CD4-positive, alpha-beta T cell treated with Interleukin-12 subunit alpha and Interleukin-12 subunit beta, for 1 hour (primary cell): ENCODE data around the gene FOXI1.
"Not testable (repeated sequence)": the region's sequence is repeated elsewhere in the genome, so short reads cannot be mapped to it uniquely, and the experiment has no call there.

Source experiments
- DNase-seq: peaks from one replicate; pipeline ENCODE4 v3.0.0-alpha.2; 2020

The FOXI1 gene

GRCh38 chr5:170132269-170132975, 26.7 kb downstream of the FOXI1 start:
- DNase-seq: no peak

DNA sequence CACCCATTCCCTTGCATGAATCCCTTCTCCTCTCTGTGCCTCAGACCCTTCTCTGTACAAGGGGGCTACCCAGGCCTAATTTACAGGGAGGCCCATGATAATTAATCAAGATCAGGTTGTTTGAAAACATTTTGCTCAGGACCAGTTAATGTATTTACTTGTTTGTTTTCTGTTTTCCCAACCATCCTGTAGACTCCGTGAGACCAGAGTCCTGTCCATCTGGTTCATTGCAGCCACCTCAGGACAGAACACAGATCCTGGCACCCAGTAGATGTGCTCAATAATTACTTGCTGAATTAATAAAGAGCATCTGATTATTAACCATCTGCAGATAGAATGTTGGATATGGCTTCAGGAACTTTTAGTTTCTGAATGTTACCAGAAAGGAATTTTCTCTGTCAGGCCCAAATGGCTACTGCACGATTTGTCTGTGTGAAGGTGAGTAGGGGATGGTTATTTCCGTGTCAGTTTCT, 27.3 kb downstream of the FOXI1 start:
- no peak for DNase-seq

DNA sequence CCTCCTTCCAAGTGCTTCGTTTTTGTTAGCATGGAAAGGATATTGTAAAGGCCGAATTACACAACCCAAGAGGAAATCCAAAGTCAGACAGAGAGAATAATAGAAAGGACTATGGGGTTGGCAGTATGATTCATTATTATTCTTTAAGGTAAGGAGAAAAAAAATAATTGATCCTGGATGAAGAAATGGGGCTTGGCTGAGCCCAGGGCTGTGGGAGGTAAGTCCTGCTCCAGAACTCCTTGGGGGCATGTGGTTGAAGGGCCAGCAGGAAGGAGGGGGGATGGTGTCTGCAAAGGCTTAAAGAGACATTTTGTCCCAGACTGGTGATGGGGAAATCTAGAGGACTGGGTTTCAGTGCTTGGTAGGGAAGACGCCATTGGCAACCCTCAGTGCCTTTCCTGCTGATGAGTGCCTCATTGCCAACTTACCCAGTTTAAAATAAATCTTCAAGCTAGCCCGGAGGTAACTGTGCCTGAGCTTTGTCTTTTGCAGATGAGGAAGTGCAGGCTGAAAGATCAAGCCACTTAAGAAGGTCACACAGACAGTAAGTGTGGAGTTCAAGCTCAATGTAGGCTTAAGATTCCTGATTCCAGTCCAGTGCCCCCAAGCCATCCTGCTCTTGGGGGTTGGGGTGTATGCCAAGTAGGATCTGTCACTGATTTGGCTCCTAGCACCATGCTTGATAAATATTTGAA, 30.2 kb downstream of the FOXI1 start:
- no peak for DNase-seq

DNA sequence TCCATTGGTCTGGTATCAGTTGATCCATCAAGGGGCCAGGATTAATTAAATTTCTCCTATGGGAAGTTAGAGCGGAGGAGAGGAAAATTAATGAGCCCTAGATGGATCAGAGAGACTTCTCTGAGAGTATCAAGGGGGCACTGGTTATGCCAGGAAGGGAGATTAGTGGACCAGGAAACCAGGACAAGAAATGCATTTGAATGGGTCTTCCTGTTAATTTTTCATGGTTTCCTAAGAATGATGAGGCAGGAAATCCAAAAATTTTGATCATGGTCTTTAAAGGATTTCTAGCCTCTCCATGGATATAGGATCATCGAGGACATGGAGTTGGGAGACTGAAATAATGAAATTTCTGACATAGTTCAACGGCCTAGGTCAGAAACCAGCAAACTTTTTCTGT, 30.8 kb downstream of the FOXI1 start:
- DNase-seq: no peak

DNA sequence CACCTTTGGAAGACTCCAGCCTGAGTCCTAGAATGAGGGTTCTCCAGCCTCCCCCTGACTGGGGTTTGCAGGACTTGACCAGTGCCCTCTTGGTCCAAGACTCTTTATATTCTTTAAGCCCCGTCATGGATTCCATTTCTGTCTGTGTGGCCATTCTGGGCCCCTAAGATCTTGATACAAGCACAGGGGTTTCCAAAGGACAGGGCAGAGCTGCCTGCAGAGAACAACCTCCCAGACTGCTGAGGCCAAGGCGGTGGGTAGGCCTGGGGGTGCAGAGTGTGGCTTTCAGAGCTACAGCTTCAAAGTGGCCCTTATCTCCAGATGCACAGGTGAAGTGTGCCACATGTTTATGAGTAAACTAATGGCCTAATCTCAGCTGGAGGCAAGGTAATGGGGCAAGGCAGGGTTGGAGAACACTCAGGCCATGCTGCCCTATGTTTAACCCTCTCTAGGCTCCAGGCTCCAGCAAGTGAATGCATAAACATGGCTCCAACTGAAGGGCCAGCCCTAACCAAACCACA, 32.1 kb downstream of the FOXI1 start:
- no peak for DNase-seq

DNA sequence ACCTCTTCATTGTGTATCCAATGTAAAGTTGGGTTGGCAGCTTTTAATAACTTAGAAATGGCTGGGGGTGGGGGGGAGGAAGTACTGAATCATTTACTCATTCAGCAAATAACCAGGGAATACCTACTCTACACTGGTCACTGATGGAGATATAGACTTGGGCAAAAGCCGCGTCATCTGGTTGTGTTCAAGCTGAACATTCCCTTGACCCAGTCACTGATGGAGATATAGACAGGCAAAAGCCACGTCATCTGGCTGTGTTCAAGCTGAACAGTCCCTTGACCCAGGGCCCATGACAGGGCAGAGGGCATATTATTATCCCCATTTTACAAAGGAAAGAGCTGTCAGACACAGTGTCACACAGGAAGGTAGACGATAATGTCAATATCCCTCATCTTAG, 32.6 kb downstream of the FOXI1 start:
- DNase-seq: no peak

DNA sequence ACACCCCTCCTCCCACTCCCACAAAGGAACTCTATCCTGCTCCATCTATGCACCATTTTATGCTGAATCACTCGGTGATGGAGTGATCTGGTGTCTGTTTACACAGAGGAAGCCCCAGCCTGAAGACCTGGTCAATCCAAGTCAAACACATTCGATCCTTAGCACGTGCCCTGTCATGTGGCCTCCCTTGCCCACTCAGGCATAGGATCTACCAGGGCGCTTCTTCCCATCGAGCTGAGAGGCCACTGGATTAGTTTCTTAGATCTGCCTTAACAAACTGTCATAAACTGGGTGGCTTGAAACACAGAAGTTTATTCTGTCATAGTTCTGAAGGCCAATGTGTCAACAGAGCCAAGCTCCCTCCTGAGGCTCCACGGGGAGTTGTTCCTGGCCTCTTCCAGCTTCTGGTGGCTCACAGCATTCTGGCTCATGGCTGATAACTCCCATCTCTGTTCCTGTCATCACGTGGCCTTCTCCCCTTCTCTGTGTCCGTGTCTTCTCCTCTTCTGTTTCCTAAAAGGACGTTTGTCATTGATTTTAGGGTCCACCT, 34.2 kb downstream of the FOXI1 start:
- DNase-seq: no peak

GRCh38 chr5:170141196-170141595, 35.5 kb downstream of the FOXI1 start:
- DNase-seq: not testable (repeated sequence)

- DNase-seq: no peak
Observed at GRCh38 chr5:170141636-170142035, 35.9 kb downstream of the FOXI1 start.

DNA sequence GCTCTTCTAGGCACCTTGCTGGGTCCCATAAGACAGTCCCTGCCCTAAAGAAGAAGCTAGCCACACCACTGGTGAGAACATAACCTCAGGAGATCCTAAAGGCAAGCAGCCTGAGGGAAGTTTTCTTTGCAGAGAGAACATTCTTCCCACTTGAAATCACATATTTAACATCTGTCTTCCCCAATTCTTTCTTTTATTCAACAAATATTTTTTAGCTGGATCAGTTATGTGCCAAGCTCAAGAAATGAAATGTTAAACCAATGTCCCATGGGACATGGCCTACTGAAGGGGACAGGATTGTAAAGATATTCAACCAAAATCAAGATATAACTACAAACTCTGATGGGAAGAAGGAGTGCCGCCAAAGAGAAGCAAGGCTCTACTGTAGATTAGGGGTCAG, 36.5 kb downstream of the FOXI1 start:
- DNase-seq: no peak

DNA sequence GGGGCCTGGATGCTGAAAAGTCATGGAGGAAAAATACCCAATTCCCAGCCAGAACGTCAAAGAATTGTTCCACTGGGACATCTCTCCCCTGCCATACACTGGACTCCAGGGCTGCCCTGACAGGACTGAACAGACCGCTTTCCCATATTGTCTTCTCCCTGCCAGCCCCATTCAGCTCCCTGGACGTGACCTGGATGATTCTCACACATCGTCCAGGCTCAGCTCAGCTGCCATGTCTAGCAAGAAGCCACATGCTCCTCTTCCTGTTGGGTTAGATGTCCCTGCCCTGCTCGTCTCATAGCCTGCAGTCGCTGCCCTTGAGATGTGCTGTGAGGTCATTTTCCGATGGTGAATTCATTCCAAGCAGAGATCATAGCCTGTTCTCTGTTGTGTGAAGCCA, 37.4 kb downstream of the FOXI1 start:
- DNase-seq: no peak

- DNase-seq: no peak
Observed at GRCh38 chr5:170143710-170144109, 38.0 kb downstream of the FOXI1 start.

GRCh38 chr5:170144286-170145023, 38.8 kb downstream of the FOXI1 start:
- DNase-seq: no peak

DNA sequence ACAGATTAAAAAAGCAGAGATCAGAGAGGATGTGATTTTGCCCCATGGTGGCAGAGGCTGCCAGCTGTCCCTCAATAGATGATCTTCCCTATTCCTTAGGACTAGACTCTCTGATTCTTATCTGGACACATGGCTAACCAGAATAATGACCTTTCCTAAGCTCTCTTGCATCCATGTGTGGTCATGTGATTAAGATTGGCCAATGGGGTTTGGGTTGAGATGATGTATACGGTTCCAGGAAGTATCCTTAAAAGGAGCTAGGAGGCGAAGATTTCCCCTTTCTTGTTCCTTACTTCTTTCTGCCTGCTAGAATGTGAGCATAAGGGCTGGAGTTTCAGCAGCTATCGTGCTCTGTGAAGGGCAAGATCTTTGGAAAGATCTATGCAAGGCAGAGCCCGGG, 39.8 kb downstream of the FOXI1 start:
- no peak for DNase-seq

- no peak for DNase-seq
Observed at GRCh38 chr5:170147051-170147752, 41.5 kb downstream of the FOXI1 start.

GRCh38 chr5:170147753-170148264, 42.1 kb downstream of the FOXI1 start:
- DNase-seq: no peak

DNA sequence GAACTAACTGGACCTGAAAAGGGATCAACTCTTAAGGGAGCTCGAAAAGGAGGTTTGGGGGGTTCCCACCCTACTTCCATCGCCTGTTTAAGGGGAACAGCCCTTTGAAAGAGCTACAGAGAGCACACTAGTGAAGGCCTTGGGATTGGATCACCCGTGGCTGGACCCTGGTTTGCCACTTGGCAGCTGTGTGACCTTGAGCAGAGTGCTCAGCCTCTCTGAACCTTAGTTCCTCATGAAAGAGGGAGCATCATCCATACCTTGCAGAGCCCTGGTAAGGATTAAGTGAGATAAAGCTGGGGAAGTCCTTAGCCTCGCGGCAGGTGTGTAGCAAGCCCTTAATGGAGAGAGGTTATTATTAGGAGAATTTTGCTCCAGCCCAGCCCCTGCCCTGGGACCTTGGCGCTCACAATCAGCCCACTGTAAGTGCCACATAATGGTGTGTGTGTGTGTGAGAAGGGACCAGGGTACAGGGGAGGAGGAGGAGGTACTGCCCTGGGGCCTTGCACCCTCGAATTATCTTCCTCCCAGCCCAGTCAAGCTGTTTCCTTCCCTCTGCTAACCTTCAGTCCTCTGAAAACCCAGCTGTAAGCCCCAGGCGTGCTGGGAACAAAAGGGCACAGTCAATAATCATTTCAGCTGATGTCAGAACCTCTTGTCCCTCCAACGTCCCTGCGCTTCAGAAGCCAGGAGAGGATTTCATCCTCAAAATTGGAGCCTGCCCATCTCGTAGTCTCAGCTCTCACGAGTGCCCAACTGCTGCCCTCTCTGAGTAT, 42.9 kb downstream of the FOXI1 start:
- no peak for DNase-seq

DNA sequence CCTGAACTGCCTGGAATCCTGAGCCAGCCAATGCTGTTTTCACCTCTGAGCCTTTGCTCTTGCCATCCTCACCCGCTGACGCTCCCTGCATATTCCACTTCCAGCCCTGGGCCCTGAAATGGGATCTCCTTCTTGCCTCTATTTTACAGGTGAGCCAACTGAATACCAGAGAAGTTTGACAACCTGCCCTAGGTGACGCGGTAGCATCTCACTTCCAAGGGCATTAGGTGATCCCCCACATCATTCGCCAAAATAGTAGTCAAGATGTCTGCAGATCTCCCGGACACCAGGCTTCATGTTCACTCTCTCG, 43.5 kb downstream of the FOXI1 start:
- DNase-seq: no peak

DNA sequence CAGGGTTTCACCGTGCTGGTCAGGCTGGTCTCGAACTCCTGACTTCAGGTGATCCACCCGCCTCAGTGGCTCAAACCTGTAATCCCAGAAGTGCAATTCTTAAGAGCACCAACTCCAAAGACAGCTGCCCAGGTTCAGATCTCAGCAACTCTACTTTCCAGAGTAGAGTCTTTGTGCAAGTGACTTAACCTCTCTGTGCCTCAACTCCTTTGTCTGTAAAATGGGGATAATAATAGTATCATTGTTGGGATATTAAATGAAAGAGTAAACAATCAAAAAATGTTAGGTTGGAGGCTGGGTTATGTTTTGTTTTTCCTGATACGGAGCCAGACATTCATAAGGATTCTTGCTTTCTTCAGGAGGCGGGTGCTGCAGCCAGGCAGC, 45.0 kb downstream of the FOXI1 start:
- DNase-seq: no peak

DNA sequence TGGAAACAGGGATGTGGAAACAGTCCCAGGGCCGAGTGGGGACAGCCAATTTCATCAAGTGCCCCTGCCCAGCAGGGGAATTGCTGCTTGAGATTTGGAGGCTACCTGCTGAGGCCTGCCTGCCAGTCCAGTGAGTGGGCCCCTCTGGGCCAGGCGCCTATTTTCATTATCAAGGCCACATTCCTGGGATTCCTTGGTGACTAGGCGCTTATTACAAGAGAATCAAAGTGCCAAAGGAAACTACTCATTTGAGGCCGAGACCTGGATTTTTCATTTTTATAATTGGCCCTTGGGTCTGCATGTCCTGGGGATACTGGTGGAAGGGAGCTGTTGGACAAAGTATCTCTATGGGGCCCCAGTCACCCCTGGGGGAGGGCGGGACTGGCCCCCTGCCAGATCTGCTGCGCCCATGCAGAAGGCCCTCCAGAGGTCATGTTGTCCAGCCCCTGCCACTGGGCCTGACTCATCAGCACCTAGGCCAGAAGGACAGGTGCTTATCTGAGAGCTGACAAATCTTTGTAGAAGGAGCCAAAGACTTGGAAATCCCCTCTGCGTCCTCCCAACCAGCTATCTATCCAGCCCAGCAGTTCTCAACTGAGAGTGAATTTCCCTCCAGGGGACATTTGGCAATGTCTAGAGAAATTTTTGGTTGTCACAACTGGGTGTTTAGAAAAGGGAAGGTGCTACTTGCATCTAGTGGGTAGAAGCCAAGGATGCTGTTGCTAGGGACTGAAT, 45.6 kb downstream of the FOXI1 start:
- DNase-seq: no peak

DNA sequence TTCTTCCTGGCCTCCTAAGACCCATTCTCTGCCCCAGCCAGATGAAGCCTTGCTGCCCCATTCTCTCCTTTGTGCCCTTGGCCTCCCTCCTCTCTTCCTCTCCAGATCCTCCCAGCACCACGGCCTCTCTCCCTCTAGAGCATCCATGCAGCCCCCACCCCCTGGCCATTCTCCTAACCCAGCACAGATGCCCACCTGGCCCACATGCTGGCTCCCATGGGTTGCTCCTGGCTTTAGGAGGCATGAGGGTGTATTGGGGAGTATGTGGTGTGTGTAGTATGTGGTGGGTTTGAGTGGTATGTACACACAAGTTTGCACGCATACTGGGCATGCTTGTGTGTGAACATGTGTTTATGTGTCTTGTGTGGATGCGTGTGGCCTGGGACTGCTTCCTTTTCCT, 47.1 kb downstream of the FOXI1 start:
- no peak for DNase-seq
